Mucosa of descending colon (tissue), 3 donors: Measurements from ENCODE around the gene UBE2J2. TPM values are rescaled to one million over a fixed set of nuclear protein-coding genes. Genes with fewer than 3 reads are reported as not detected.
A peak's percentile ranks its signal among the peaks of the same experiment; 100 is the strongest.

Experiments used
- ATAC-seq: fragments of 200-7000 bp; cut with Tn5 transposase; one replicate; pipeline ENCODE4 v1.9.1; 2020; ENCODE audit warnings: mild to moderate bottlenecking, moderate library complexity
- DNase-seq, 3 donors: peaks; one replicate each; pipeline ENCODE4 v3.0.0-alpha.2; 2020
- H3K36me3 ChIP-seq: fragments of 200-600 bp; one replicate; pipeline ENCODE4 v1.8.0; 2021; ENCODE audit warnings: low read depth, mild to moderate bottlenecking
- H3K4me1 ChIP-seq: fragments of 200-600 bp; one replicate; pipeline ENCODE4 v1.8.0; 2021; ENCODE audit warnings: low read depth, mild to moderate bottlenecking
- H3K4me3 ChIP-seq: fragments of 200-600 bp; one replicate; pipeline ENCODE4 v1.8.0; 2021; ENCODE audit warnings: mild to moderate bottlenecking
- H3K9me3 ChIP-seq: fragments of 200-600 bp; one replicate; pipeline ENCODE4 v1.8.0; 2021; ENCODE audit warnings: mild to moderate bottlenecking
- intact Hi-C, 2 donors: fragments of 100-400 bp; cut with DNase I in 1 of 2; cut with micrococcal nuclease in 1 of 2; formaldehyde crosslinking; loops; one replicate each; pipeline versions ENCODE4 v1.11.0 to v1.11.1; 2022; cut with DNase I, micrococcal nuclease
- total RNA-seq, 3 donors: library from RNA; stranded (reverse); fragmentation: NEBNext Ultra II Directional in 2 of 3; extraction: Animal tissue kit (Norgen Biotek cat#: 25700) in 2 of 3; gene quantifications; one replicate each; pipeline versions ENCODE4 v1.2.1 to v1.2.4, GENCODE V29; 2021 to 2023
- TF ChIP-seq, protein P1 (sequence below): fragments of 200-600 bp; IDR thresholded peaks from one replicate; pipeline ENCODE4 v1.8.0; 2022; ENCODE audit warnings: antibody characterized with exemption, mild to moderate bottlenecking
- donor health status: DM: no; HTN: no; CAD: no; lungs with moderate emphysema.
- donor health status: DM: no; HTN: no; CAD: no.
- donor health status: DM: no; HTN: yes; CAD: no.

Gene UBE2J2
- total RNA-seq, 3 donors from 2014 or later: 49.8 to 65.8 (median 61.1) TPM

DNA sequence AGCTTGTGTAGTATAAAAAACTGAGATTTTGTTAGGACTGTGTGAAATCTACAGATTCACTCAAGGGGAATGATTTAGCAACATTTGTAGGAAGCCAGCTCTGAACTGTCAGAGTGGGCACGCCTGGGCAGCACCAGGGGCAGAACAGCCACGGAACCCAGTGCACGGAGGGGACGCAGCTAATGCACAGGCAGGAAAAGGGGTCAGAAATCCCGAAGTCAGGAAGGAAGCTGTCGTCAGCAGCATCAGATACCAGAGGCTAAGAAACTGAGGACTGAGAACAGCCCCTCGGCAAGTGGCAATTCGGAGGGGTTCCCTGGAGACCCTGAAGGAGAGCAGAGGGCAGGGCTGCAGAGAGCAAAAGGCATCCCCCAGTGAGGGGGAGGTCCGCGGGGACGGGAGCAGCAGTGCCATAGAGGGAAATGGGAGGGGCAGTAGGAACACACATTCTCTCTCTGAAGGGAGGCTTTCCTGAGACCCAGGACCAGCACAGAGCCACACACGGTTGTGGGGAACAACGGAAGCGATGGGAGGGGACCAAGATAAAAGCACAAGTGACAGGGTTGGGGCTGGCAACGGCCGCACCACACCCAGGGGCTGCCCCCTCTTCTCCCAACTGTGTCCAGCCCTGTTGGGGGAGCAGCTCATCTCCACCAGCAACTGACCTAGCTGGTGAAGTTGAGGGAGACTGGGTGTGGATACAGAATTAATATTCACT is 12.7 kb downstream of the UBE2J2 start:
- H3K9me3 ChIP-seq: no peaks in the 10 kb centered on the region
- no peaks in the 10 kb centered on the region for H3K36me3 ChIP-seq
- intact Hi-C loops: no loop called here
- no peak overlapping the region for H3K4me3 ChIP-seq
- H3K4me1 ChIP-seq: no peaks in the 10 kb centered on the region
- ATAC-seq (no peak), DNase-seq (no peak)
- TF ChIP-seq, protein P1, sequence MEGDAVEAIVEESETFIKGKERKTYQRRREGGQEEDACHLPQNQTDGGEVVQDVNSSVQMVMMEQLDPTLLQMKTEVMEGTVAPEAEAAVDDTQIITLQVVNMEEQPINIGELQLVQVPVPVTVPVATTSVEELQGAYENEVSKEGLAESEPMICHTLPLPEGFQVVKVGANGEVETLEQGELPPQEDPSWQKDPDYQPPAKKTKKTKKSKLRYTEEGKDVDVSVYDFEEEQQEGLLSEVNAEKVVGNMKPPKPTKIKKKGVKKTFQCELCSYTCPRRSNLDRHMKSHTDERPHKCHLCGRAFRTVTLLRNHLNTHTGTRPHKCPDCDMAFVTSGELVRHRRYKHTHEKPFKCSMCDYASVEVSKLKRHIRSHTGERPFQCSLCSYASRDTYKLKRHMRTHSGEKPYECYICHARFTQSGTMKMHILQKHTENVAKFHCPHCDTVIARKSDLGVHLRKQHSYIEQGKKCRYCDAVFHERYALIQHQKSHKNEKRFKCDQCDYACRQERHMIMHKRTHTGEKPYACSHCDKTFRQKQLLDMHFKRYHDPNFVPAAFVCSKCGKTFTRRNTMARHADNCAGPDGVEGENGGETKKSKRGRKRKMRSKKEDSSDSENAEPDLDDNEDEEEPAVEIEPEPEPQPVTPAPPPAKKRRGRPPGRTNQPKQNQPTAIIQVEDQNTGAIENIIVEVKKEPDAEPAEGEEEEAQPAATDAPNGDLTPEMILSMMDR: no peak

DNA sequence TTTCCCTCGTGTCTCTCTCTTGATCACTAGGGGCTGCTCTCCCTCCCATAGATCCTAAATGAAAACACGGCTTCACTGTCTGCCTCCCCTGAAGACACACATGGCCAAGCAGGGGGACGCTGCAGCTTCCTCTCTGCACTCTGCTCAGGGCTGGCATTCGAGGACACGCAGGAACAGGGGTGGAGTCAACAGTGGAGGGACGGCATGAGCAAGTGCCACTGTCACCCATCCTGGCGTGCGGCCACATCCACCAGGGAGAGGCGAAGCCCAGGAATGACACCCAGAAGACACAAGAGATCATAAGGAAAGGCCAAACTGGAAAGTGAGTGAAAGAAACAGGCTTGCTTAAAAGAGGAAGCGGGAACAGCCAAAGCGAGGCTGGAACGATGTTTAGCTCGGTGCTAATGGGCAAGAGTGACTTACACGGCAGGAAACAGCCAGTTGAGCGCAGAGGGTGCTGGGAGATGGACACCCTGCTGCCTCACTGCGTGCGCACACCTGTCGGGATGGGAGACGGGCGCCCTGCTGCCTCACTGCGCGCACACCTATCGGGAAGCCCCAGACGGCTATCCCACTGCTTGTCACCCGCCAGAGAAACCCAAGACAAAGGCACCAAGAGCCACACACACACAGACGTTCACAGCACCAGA is 13.6 kb downstream of the UBE2J2 start:
- H3K36me3 ChIP-seq: peaks cover 2% of the 10 kb centered on the region
- no peak for ATAC-seq
- H3K4me1 ChIP-seq: no peaks in the 10 kb centered on the region
- DNase-seq: no peak
- no peak overlapping the region for H3K4me3 ChIP-seq
- intact Hi-C loops: loop anchor here in 1 of 2 donors (10.0 kb wide), 1 partner anchor 135 kb away; no protein-coding TSS in a partner anchor
- TF ChIP-seq, protein P1: no peak
- no peaks in the 10 kb centered on the region for H3K9me3 ChIP-seq

DNA sequence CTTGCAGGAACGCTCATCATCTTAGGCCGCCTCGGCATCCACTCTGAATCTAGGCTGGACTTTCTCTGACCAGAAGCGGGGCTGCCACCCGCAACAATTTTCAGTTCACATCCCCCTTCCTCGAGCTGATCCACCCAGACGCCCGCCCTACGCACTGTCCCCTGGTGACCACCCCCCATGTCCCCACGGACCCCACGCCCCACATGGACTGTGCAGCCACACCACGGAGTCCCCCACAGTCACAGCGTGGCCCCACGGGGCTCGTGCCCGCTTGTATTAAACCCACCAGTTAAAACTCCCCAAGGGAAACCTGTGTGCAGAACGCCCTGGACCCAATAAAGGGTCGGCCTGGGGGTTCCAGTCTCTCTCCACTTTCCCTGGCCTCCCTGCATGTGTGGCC is 14.1 kb downstream of the UBE2J2 start:
- no peak overlapping the region for H3K4me3 ChIP-seq
- peaks cover 6% of the 10 kb centered on the region for H3K36me3 ChIP-seq
- TF ChIP-seq, protein P1: no peak
- no peak for DNase-seq
- intact Hi-C loops: loop anchor here in 1 of 2 donors (10.0 kb wide), 1 partner anchor 135 kb away; no protein-coding TSS in a partner anchor
- H3K9me3 ChIP-seq: no peaks in the 10 kb centered on the region
- ATAC-seq: no peak
- H3K4me1 ChIP-seq: no peaks in the 10 kb centered on the region

DNA sequence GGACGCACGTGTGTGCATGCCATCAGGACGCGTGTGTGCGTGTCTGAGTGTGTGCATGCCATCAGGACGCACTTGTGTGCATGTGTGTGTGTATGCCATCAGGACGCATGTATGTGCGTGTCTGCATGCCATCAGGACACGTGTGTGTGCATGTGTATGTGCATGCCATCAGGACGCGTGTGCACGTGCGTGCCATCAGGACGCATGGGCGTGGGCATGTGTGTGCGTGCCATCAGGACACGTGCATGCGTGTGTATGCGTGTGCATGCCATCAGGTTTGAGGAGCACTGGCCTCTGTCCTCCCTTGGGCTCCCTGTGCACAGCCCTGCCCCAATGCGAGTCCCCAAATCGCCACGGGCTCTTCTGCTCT is 14.6 kb downstream of the UBE2J2 start:
- no peak overlapping the region for H3K4me3 ChIP-seq
- ATAC-seq: no peak
- H3K9me3 ChIP-seq: no peaks in the 10 kb centered on the region
- peaks cover 6% of the 10 kb centered on the region for H3K36me3 ChIP-seq
- peak in 1 of 3 donors; percentile 44 for DNase-seq
- TF ChIP-seq, protein P1: no peak
- intact Hi-C loops: loop anchor here in 1 of 2 donors (10.0 kb wide), 1 partner anchor 134 kb away; no protein-coding TSS in a partner anchor
- H3K4me1 ChIP-seq: no peaks in the 10 kb centered on the region

DNA sequence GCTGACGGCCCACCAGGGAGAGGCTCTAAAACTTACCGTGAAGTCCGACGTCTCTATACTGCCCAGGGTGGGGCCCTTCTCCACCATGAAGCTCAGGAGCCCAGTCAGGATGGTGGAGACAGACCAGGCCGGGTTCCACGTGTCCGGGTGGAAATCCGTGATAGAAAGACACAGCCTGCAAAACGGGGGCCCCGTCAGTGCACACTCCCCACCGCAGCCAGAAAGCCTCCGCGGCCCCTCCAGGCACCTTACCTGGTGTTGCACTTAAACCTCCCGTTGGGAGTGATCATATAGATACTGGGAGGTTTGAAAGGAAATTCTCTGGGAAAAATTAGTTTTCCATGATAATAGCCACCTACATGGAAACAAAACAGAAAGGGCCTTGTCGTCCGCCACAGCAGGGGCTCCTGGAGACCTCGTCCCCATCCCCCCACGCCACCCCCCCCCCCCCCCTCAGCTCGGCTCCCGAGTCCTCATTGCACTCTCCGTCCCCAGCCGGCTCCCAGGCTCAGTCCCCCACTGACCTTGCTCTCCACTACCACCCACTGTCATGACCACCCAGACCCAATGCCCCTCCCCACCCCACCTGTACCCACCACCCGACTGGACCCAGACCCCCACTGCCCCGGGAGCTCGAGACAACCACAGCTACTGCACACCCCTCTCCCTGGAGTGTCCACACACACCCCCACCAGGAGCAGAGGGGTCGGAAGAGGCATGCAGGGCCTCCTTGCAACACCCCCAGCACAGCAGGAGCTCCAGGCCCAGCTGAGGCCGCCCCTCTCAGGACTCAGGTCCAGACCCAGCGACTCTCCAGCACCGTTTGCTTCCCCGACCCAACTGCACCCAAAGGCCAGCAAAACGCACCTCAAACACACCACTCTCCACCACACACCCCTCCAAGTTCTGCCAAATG is 16.4 kb downstream of the UBE2J2 start:
- TF ChIP-seq, protein P1: no peak
- DNase-seq (peak in 1 of 3 donors; percentile 49), ATAC-seq (no peak)
- H3K36me3 ChIP-seq: peaks cover 6% of the 10 kb centered on the region
- intact Hi-C loops: loop anchor here in 1 of 2 donors (10.0 kb wide), 1 partner anchor 132 kb away; no protein-coding TSS in a partner anchor
- H3K4me1 ChIP-seq: no peaks in the 10 kb centered on the region
- no peaks in the 10 kb centered on the region for H3K9me3 ChIP-seq
- H3K4me3 ChIP-seq: no peak overlapping the region
